ENCODE data around the gene CYP4F8.

GRCh38 chr19:15614507-15615379 is at the start of gene CYP4F8:
- TF ChIP-seq GATA2 (IDR thresholded peaks at IDR 0.05; ENCODE audit: low read depth, low read length) (peak; percentile 27; the same call in 1 of the 2 replicates), GATA3 (IDR thresholded peaks at IDR 0.05; ENCODE audit: low read depth, low read length) (no peak)

All from SH-SY5Y (cell line).